Keratinocyte (primary cell): ENCODE results near the gene RGL3. TPM values are rescaled to one million over a fixed set of nuclear protein-coding genes. Genes with fewer than 3 reads are reported as not detected.

Experiments used
- DNase-seq: peaks from one replicate; pipeline ENCODE4 v3.0.0-alpha.2; 2011; ENCODE audit warnings: low read depth, missing footprints, low spot score
- FAIRE-seq: peaks from 2 replicates; lab custom pipeline; 2011; peaks lifted over from hg19 to GRCh38; lab: Jason Lieb, UNC
- H2AFZ ChIP-seq: 2 replicates; pipeline ENCODE4 v1.6.0; 2012; ENCODE audit warnings: low read length, control low read depth, inconsistent platforms; ENCODE audit not compliant: control insufficient read depth
- H3K27ac ChIP-seq: 2 replicates; pipeline ENCODE4 v1.5.1; 2011; ENCODE audit warnings: low read length; ENCODE audit not compliant: control insufficient read depth, insufficient read depth
- H3K27me3 ChIP-seq: 3 replicates; pipeline ENCODE4 v1.6.0; 2011; ENCODE audit warnings: low read length; ENCODE audit not compliant: control insufficient read depth, insufficient read depth; ENCODE audit errors: extremely low read depth
- H3K36me3 ChIP-seq, 2 experiments: 2 replicates in 1 of 2; 3 replicates in 1 of 2; pipeline ENCODE4 v1.5.1; 2011; ENCODE audit warnings: low read length in 2 of 2, mild to moderate bottlenecking in 1 of 2; ENCODE audit not compliant: control insufficient read depth in 2 of 2, insufficient read depth in 2 of 2; ENCODE audit errors: extremely low read depth in 1 of 2
- H3K4me1 ChIP-seq: 3 replicates; pipeline ENCODE4 v1.5.1; 2011; ENCODE audit warnings: low read length; ENCODE audit not compliant: control insufficient read depth, insufficient read depth; ENCODE audit errors: extremely low read depth
- H3K4me2 ChIP-seq: 3 replicates; pipeline ENCODE4 v1.6.0; 2011; ENCODE audit warnings: low read depth, low read length; ENCODE audit not compliant: control insufficient read depth, insufficient read depth; ENCODE audit errors: extremely low read depth
- H3K4me3 ChIP-seq, 3 experiments: fragments of 200-600 bp in 1 of 3; sonication (generic) in 1 of 3; 2 replicates in 2 of 3; 3 replicates in 1 of 3; pipeline ENCODE4 v1.5.1; 2011 to 2016; ENCODE audit warnings: low read length in 3 of 3, mild to moderate bottlenecking in 3 of 3, control low read depth in 2 of 3, inconsistent platforms in 1 of 3, low read depth in 1 of 3, mixed read lengths in 1 of 3, mixed run types in 1 of 3, moderate library complexity in 1 of 3; ENCODE audit not compliant: control insufficient read depth in 2 of 3, insufficient read depth in 2 of 3; ENCODE audit errors: extremely low read depth in 1 of 3
- H3K79me2 ChIP-seq: 2 replicates; pipeline ENCODE4 v1.6.0; 2012; ENCODE audit warnings: low read length; ENCODE audit not compliant: control insufficient read depth, insufficient read depth
- H3K9ac ChIP-seq: 3 replicates; pipeline ENCODE4 v1.6.0; 2011; ENCODE audit warnings: low read length; ENCODE audit not compliant: control insufficient read depth, insufficient read depth; ENCODE audit errors: extremely low read depth
- H3K9me1 ChIP-seq: 3 replicates; pipeline ENCODE4 v1.6.0; 2011; ENCODE audit warnings: low read length; ENCODE audit not compliant: control insufficient read depth, insufficient read depth; ENCODE audit errors: extremely low read depth
- H3K9me3 ChIP-seq: 2 replicates; pipeline ENCODE4 v1.5.1; 2012; ENCODE audit warnings: low read depth, low read length; ENCODE audit not compliant: control insufficient read depth
- H4K20me1 ChIP-seq: 3 replicates; pipeline ENCODE4 v1.6.0; 2011; ENCODE audit warnings: low read length; ENCODE audit not compliant: control insufficient read depth, insufficient read depth; ENCODE audit errors: extremely low read depth
- CTCF ChIP-seq, 3 experiments: IDR thresholded peaks in 1 of 3; conservative IDR thresholded peaks in 1 of 3; optimal IDR thresholded peaks in 1 of 3; 2 replicates in 2 of 3; 3 replicates in 1 of 3; pipeline versions ENCODE3 to v1.5.1; 2011; ENCODE audit warnings: low read length in 3 of 3, mild to moderate bottlenecking in 3 of 3, moderate library complexity in 2 of 3, control low read depth in 1 of 3, inconsistent platforms in 1 of 3; ENCODE audit not compliant: insufficient read depth in 2 of 3; ENCODE audit errors: extremely low read depth in 1 of 3
- EZH2 ChIP-seq: IDR thresholded peaks from one replicate; pipeline ENCODE4 v1.6.1; 2012; ENCODE audit warnings: inconsistent platforms, mild to moderate bottlenecking, low read length, moderate library complexity
- dilution Hi-C: fragments of 300-500 bp; cut with MboI; formaldehyde crosslinking; loops from one replicate; pipeline ENCODE4 v1.7.0; 2020; ENCODE audit warnings: low sequenced_read_pairs; ENCODE audit not compliant: extremely low pct_ligation_motif_present
- polyA plus RNA-seq, 5 experiments: library from polyadenylated mRNA; depleted of rRNA in 3 of 5; stranded (reverse) in 3 of 5; stranded (forward) in 1 of 5; unstranded in 1 of 5; fragments of >200 nt; gene quantifications; 1 replicate in 1 of 5; 2 replicates in 3 of 5; 3 replicates in 1 of 5; pipeline versions ENCODE4 v1.2.1 to v1.2.3, GENCODE V29; 2011 to 2012; ENCODE audit warnings: missing spikeins in 2 of 5, low read depth in 1 of 5, low replicate concordance in 1 of 5

Gene RGL3
- polyA plus RNA-seq, 1 donor (not counting 4 experiments of a cell fraction or from before 2014, with no cell fraction given) = not detected

DNA sequence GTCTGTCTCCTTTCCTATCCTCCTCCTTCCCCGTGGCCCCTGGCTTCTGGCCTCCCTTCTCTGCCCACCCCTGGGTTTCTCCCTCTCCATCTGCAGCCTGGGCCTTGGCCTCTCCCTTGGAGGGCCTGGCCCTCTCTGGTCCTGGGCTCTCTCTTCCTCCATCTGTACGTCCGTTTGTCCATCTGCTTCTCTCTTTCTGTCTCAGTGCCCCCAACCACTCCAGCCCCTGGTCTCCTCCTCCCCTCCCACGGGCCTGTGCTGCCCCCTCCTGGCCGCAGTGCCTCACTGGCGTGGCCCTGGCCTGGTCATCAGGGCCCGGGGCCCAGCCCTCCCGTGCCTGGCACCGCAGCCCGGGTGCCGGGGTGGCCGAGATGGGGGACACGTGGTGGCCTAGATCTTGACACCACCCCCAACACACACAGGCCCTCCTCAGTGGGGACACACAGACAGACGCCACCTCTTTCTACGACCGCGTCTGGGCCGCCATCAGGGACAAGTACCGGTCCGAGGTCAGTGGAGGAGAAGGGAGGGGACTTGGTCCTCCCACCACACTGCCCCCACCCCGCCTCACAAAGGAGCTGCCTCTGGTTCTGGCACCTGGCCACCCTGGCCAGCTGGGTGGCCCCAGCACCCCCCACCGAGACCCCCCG is 27.7 kb upstream of the RGL3 start:
- DNase-seq = no peak
- H4K20me1 ChIP-seq = no peaks in the 10 kb centered on the region

GRCh38 chr19:11446271-11446651 is 27.1 kb upstream of the RGL3 start:
- Histone ChIP-seq H3K9me1 (no peaks in the 10 kb centered on the region), H3K4me3 (no peak overlapping the region), H2AFZ (no peak overlapping the region), H3K27me3 (no peaks in the 10 kb centered on the region), H3K27ac (no peak overlapping the region), H3K9ac (no peak overlapping the region), H3K79me2 (peaks cover 7% of the 10 kb centered on the region), H3K4me1 (peaks cover 11% of the 10 kb centered on the region), H4K20me1 (no peaks in the 10 kb centered on the region), H3K36me3 (peaks cover 27 to 34% of the 10 kb centered on the region in 2 experiments), H3K4me2 (no peak overlapping the region), H3K9me3 (no peaks in the 10 kb centered on the region)
- TF ChIP-seq EZH2 = no peak
- no peak for TF ChIP-seq CTCF (optimal IDR thresholded peaks at IDR 0.05 in 1 of 3, IDR thresholded peaks at IDR 0.05 in 1 of 3, conservative IDR thresholded peaks at IDR 0.05 in 1 of 3; ENCODE audit: extremely low read depth in 1 of 3, insufficient read depth in 2 of 3, low read length in 3 of 3)
- dilution Hi-C loops = no loop called here
- no peak for DNase-seq
- FAIRE-seq = no peak

More for the DNA sequence above, 27.7 kb upstream of the RGL3 start:
- Histone ChIP-seq H3K9me1 (no peaks in the 10 kb centered on the region), H3K4me2 (no peak overlapping the region), H3K27ac (no peak overlapping the region), H2AFZ (no peak overlapping the region), H3K4me3 (no peak overlapping the region), H3K36me3 (peaks cover 27 to 34% of the 10 kb centered on the region in 2 experiments), H3K4me1 (peaks cover 11% of the 10 kb centered on the region), H3K27me3 (no peaks in the 10 kb centered on the region), H3K79me2 (peaks cover 7% of the 10 kb centered on the region), H3K9me3 (no peaks in the 10 kb centered on the region), H3K9ac (no peak overlapping the region)
- no peak for FAIRE-seq
- dilution Hi-C loops = no loop called here
- TF ChIP-seq EZH2 = no peak
- TF ChIP-seq CTCF (optimal IDR thresholded peaks at IDR 0.05 in 1 of 3, IDR thresholded peaks at IDR 0.05 in 1 of 3, conservative IDR thresholded peaks at IDR 0.05 in 1 of 3; ENCODE audit: extremely low read depth in 1 of 3, insufficient read depth in 2 of 3, low read length in 3 of 3) = peak; percentile 60 to 80 (median 80)
